ENCODE data around the gene TEX13A. TPM values are rescaled to one million over a fixed set of nuclear protein-coding genes. Genes with fewer than 3 reads are reported as not detected.
"Not testable (repeated sequence)": the region's sequence is repeated elsewhere in the genome, so short reads cannot be mapped to it uniquely, and the experiment has no call there.

The TEX13A gene
- total RNA-seq, 4 donors from 2014 or later = not detected

- no peaks in the 10 kb centered on the region for H3K4me1 ChIP-seq
- no peak for DNase-seq
- no peak overlapping the region for H3K27ac ChIP-seq
- no peak for TF ChIP-seq POLR2A (IDR thresholded peaks at IDR 0.05)
- no peak for TF ChIP-seq CTCF (IDR thresholded peaks at IDR 0.05)
- no peak overlapping the region for H3K4me3 ChIP-seq (replicated peaks in 1 of 3)
- H3K27me3 ChIP-seq = no peaks in the 10 kb centered on the region
- no peaks in the 10 kb centered on the region for H3K9me3 ChIP-seq
- WGBS, 2 donors = 91 to 100% methylated on average over 1 of the region's 1 CpG
- intact Hi-C loops (cut with DNase I) = no loop called here
- H3K36me3 ChIP-seq = no peaks in the 10 kb centered on the region
Observed at GRCh38 chrX:105263801-105264200, 43.3 kb upstream of the TEX13A start.

- Histone ChIP-seq H3K4me1 (no peaks in the 10 kb centered on the region), H3K27ac (no peak overlapping the region), H3K36me3 (no peaks in the 10 kb centered on the region), H3K4me3 (replicated peaks in 1 of 3) (no peak overlapping the region), H3K27me3 (no peaks in the 10 kb centered on the region), H3K9me3 (no peaks in the 10 kb centered on the region)
- 93 to 100% methylated on average over 2 of the region's 2 CpGs for WGBS, 2 donors
- DNase-seq = no peak
- TF ChIP-seq CTCF (IDR thresholded peaks at IDR 0.05) (no peak), POLR2A (IDR thresholded peaks at IDR 0.05) (no peak)
- intact Hi-C loops (cut with DNase I) = no loop called here
Observed at GRCh38 chrX:105263171-105263570, 42.7 kb upstream of the TEX13A start.

GRCh38 chrX:105260291-105261043 lies 40.0 kb upstream of the TEX13A start:
- DNase-seq = no peak
- intact Hi-C loops (cut with DNase I) = no loop called here

GRCh38 chrX:105241056-105241455 lies 20.6 kb upstream of the TEX13A start:
- intact Hi-C loops (cut with DNase I) = no loop called here
- H3K36me3 ChIP-seq = no peaks in the 10 kb centered on the region
- H3K4me3 ChIP-seq (replicated peaks in 1 of 3) = no peak overlapping the region
- no peak for DNase-seq
- H3K9me3 ChIP-seq = no peaks in the 10 kb centered on the region
- H3K4me1 ChIP-seq = no peaks in the 10 kb centered on the region
- H3K27me3 ChIP-seq = no peaks in the 10 kb centered on the region
- no peak overlapping the region for H3K27ac ChIP-seq
- no peak for TF ChIP-seq CTCF (IDR thresholded peaks at IDR 0.05)
- no peak for TF ChIP-seq POLR2A (IDR thresholded peaks at IDR 0.05)
- WGBS, 2 donors = 80 to 88% methylated on average over 2 of the region's 2 CpGs

More at GRCh38 chrX:105260291-105261043, 40.0 kb upstream of the TEX13A start:
- 79 to 100% methylated on average over 2 to 3 of the region's 8 CpGs for WGBS, 2 donors
- no peaks in the 10 kb centered on the region for H3K4me1 ChIP-seq
- no peaks in the 10 kb centered on the region for H3K36me3 ChIP-seq
- TF ChIP-seq CTCF (IDR thresholded peaks at IDR 0.05) (no peak), POLR2A (IDR thresholded peaks at IDR 0.05) (no peak)
- H3K4me3 ChIP-seq (replicated peaks in 1 of 3) = no peak overlapping the region
- no peak overlapping the region for H3K27ac ChIP-seq
- H3K9me3 ChIP-seq = no peaks in the 10 kb centered on the region
- no peaks in the 10 kb centered on the region for H3K27me3 ChIP-seq

GRCh38 chrX:105237407-105237806 lies 16.9 kb upstream of the TEX13A start:
- H3K27me3 ChIP-seq; H3K4me1 ChIP-seq; DNase-seq; H3K4me3 ChIP-seq (replicated peaks in 1 of 3); H3K9me3 ChIP-seq; intact Hi-C loops (cut with DNase I); H3K36me3 ChIP-seq; H3K27ac ChIP-seq: not testable (repeated sequence)
- WGBS, 2 donors = 80 to 90% methylated on average over 3 of the region's 3 CpGs
